Stimulated activated CD4-positive, alpha-beta T cell treated with anti-CD3 and anti-CD28 coated beads, Interleukin-12 subunit alpha, Interleukin-12 subunit beta, amount 100 ng/mL, for 4 hours (primary cell): ENCODE measurements around the gene PBXIP1.

Source experiments
- DNase-seq: peaks from one replicate; pipeline ENCODE4 v3.0.0-alpha.2; 2020

Gene PBXIP1

DNA sequence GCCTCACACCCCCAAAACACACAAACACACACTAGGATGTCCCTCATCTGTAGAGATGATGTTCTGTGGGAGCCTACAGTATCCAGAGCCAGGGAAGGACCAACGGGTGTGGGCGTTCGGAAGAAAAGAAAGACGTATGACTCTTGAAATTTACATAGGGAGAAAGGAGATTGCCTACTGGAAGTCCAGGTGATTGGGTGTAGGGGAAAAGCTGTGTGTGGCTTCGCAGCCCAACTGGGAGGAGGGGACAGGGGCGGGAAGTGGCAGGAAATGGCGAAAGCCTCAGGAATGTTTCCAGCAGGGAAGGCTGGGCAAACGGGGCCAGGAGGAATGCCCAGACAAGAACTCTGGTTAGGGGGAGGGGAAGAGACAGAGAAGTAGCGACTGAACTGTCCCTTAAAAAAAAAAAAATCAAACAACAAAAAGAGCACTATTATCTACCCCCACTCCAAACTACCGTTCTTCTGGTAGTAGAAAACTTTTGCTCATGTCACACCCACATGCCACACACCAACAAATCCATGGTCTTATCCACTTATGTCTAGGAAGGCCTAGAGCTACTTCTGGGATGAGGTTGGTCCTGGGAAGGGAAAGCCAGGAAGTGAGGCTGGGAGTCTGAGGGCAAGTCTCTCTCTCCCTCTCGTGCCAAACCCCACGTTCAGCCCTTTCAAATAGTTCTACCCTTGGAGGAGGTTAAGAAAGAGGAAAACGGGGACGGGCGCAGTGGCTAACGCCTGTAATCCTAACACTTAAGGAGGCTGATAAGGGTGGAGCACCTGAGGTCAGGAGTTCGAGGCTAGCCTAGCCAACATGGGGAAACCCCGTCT lies 16.8 kb upstream of the PBXIP1 start:
- no peak for DNase-seq

DNA sequence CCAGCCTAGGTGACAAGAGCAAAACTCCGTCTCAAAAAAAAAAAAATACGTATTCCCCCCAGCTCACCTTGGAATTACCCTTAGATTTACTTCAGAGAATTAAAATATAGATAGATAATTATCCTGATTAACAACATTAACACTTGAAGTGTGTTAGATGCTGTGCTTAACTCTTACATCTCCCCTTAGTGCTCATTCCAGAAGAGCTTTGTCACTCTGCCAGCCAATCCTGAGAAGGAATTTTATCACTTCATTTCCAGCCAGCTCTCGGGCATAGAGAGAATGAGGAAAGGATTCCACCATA lies 16.3 kb upstream of the PBXIP1 start:
- no peak for DNase-seq

DNA sequence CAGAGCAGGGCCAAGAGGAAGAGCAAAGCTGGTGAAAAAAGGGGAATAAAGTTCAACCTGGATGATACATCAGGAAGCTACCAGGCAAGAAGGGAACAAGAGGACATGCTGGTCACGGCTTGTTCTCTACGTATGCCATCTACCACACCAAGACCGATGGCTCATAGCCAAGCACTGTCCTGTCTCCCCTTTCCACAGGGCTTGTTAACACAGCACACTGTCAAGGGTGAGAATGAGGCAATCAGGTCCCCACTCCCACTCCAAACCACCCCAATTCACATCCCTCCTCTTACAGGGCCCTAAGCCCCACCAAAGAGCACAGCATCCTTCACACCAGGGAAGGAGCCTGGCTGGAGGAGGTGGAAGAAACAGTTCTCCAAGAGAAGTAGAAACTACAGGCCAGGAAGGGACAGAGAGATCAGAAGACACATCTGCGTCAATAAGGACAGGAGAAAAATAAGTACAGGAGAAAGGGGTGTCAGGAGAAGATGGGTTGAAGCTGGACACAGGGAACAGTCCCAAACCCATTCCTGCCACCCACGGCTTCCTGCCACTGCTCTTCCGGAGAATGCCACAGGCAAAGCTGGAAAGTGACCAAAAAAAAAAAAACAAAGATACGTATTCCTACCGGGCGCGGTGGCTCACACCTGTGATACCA lies 15.6 kb upstream of the PBXIP1 start:
- DNase-seq: no peak

DNA sequence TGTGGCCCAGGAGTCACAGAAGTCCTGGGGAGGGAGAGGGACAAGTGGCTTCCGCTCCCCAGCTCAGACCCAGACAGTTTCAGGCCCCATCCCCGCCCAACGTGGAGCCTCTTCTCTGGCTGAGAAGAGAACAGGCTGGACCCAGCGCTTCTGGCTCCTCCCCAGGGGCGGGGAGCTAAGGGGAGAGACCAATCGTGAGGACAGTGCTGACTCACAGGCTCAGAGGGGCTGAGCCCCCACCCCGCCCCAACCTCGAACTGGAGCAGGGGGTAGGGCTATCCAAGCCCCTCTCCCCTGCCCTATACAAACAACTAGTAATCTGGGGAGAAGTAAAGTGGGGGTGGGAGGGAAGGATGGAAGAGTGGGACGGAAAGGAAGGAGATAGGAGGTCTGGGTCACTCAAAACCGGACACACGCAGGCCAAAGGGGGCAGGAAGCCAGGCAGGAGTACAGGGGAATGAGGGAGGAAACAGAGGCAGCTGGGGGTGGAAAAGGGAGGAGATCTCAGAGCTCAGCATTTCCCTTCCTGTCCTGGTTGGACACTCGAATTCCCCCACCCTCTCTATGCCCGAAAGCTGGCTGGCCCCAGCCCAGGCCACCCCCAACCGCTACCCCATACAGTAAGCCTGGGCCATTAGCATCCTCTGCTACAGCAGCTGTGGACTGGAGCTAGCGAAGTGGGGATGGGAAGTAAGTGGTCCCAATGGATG lies 14.9 kb upstream of the PBXIP1 start, which contains the start of gene SHC1:
TSS of gene SHC1 (minus strand) at position 117 of the 710 bp plus-strand sequence. CDS start 221 bp downstream, outside the sequence.
- peak; percentile 50 for DNase-seq

DNA sequence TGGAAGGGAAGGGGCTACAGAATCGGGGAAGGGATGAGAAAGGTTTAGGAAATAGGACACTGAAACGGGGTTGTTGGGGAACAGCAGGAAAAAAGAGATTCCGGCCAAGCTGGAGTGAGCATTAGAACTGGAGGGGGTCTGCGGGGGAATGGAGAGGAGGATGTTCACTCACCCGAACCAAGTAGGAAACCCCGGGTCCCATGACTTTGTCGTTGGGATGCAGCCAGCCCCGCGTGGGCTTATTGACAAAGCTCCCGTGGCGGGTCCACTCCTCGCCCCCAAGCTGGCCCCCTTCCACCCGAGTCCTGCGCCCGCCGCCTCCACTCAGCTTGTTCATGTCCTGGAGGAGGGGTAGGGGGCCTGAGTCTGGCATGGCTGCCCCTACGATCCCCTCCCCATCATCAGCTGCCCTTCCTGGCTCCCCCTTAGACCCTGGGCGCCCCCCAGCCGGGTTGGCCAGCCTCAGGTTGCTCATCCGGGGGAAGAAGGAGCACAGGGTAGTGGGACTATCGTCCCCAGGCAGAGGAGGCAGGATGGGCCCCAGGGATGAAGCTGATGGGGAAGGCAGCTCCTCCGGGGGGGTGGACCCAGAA lies 14.1 kb upstream of the PBXIP1 start:
- no peak for DNase-seq

DNA sequence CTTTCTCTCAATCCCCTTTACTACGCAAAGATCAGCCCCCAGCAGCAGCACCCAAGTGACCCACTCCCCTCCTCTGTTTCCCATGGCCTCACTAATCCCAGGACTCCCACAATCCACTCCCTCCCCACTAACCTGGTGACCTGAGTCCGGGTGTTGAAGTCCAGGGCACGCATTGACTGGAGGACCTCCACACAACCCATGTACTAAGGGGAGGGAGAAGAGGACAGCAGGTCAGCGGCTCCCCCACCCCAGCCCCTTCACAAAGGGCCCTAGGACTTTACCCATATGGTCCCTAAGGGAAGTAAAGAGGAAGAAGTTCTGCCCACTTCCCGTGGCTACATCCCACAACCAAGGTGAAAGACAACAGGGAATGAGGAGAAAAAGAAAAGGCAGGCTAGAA lies 13.3 kb upstream of the PBXIP1 start:
- DNase-seq: no peak

DNA sequence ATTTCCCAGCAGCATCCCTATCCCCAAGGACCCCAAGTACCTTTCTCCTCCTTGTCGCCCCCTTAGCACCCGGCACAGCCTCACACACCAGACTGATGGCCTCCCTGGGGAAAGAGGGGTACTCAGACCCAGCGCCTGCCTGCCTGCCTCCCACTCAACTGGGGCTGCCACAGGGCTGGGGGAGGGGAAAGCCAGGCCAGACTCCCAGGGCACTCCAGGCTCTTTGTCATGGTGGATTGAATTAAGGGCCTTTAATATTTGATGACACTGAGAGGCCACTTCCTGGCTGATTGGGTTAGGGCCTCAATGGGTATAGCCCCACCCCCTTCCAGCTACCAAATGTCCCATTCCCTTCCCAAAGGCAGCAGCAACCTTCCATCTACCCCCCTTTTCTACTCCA lies 12.8 kb upstream of the PBXIP1 start:
- DNase-seq: no peak

DNA sequence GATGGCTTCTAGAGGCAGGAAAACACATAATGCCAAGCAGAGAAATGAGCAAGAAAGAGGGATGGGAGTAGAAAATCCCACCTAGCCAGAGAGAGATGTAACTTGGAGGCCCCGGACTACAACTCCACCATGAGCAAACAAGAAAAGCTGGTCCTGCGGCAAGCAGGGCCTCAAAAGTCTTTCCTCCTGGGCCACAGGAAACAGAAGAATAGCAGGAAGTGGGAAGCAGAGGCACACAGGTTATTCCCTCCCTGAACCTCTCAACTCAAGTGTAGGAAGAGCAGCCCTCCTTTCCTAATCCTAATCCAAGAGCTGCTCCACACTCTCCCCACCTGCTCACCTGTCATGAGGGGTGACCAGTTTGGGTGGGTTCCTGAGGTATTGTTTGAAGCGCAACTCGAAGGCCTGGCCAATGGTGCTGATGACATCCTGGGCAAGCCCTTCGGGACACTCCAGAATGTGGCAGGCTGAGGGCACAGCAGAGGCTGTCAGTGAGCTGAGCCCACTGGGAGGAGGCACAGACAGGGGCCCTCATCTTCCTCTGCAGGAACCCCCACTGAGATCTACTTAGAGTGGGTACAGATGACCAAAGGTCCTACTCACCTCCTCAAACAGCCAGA lies 11.5 kb upstream of the PBXIP1 start:
- no peak for DNase-seq

DNA sequence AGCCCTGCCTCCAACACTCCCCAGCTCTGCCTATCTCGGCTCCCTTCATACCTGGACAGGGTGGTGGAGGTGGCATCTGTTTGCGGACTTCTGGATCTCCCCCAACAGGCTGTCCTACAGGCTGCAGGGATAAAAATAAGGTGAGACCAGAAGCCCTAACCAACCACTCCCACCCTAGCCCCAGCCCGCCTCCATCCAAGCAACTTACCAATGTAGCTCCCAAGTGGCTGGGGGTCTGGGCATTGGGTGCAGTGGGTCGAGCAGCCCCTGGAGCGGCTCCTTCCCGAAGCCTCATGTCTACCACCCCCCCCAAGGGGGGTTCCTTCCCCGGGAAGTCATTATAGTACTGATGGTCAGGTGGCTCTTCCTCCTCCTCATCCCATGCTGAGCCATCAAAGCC lies 10.2 kb upstream of the PBXIP1 start:
- no peak for DNase-seq

DNA sequence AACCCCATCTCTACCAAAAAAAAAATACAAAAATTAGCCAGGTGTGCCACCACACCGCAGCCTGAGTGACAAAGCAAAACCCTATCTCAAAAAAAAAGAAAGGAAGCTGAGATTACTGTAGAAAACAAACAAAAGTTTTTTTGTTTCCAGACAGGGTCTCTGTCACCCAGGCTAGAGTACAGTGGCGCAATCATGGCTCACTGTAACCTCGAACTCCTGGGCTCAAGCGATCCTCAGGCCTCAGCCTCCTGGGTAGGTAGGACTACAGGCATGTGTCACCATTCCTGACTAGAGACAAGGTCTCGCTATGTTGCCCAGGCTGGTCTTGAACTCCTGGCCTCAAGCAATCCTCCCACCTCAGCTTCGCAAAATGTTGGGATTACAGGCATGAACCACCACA lies 8.5 kb upstream of the PBXIP1 start:
- DNase-seq: no peak

DNA sequence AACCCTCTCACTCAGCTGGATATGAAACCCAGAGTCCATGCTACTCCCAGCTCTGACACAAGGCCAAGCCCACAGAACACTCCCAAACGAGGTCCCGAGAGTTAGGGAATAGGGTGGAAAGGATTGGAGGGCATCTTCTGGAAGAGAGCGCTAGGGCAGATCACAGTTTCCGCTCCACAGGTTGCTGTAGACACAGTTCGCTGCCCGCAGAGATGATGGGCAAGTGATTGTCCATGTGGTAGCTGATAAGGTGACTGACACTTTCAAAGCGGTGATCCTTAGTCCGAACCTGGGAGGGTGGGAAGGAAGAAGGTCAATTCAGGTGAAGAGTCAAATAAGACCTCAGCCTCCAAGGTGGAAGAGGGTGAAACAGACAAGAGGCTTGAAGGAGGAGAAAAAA lies 7.7 kb upstream of the PBXIP1 start:
- DNase-seq: no peak

DNA sequence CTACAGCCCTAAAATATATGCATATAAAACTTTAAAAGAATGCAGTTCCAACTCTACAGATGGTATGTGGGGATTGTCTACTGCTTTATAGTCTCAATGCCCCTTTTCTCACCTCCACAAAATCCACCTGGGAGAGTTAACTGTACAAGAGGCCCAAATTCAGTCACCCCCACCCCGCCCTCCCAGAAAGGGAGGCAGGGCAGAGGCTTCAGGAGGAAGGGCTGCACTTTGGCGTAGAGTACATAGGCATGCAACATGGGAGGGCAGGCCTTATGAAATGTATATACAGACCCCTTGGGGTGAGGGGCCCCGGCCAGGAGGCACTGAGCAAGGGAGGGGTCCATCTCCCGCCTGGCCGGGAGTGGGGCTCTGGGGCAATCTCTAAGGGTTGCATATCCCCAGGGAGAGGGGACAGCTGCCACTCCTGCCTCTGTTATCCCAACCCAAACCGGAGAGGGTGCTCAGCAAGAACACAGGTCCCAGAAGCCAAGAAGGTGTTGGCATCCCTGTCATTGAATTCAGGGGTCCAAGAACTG lies 7.0 kb upstream of the PBXIP1 start:
- no peak for DNase-seq

DNA sequence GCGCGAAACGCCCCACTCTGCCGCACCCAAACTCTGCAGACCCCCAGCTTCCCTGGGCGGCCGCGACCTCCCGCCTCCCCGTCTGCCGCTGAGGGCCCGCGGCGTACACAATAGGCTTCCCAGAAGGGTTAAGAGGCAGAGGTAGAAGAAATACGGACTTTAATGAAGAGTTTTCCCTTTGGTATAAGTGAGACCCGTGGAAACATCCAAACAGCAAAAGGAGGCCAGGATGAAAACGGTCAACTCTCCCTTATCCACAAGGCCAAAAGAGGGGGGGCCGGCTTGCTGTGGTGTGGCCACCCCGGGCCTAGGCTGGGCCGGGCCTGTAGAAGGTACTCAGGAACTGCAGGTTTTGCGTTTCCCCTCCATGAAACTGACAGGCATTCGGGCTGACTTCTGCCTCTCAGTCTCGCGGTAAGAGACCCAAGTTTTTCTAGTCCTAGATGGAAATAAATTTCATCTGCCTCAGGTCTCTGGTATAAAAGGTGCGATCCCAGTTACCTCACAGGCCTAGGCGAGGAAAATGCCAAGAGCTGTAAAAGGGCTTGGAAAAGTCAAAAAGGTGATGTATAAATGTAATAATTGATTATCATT lies 6.4 kb upstream of the PBXIP1 start:
- DNase-seq: no peak

DNA sequence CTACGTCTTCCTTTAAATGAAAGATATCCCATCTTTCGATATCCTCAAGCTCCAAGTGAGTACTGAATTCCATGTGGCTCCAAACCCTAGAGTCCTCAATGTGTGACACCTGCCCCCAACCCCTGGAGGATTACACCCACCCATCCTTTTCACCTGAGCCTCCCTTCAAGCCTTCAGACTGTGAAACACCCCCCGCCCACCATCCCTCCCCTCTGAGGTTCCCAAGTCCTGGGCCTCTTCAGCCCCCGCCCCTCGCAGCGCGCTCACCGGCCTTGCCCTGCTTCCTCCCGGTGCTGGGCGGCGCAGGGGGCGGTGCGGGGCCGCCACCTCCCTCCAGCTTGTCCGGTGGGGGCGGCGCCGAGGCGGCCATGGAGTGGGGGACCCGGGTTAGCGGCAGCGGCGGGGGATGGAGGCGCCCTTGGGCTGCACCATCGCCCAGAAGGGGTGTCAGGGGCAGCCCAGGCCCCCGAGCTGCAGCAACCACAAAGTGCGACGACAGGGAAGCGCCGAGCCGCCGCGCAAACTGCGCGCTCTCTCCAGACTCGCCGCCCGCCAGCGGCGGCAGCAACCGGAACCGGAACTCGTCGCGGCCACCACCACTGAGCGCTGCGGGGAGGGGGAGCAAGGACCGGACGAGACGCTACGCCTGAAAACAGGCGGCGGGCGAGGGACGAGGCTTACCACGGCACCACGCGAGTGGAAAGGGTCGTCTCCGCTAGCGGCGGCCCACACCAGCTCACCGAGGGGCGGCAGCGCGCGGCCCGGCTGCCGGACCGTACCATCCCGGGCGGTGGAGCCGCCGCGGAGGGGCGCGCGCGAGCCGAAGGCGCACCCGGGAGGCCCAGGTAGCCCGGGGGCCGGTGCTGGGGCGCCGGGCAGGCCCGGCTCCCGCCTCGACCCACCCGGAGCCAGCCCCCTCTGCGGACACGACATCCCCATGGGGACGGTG lies 5.6 kb upstream of the PBXIP1 start, which contains the start of gene PYGO2:
TSS of gene PYGO2 (minus strand) at position 576 of the 949 bp plus-strand sequence. CDS start at position 370, 206 bp downstream.
- peak; percentile 84 for DNase-seq

DNA sequence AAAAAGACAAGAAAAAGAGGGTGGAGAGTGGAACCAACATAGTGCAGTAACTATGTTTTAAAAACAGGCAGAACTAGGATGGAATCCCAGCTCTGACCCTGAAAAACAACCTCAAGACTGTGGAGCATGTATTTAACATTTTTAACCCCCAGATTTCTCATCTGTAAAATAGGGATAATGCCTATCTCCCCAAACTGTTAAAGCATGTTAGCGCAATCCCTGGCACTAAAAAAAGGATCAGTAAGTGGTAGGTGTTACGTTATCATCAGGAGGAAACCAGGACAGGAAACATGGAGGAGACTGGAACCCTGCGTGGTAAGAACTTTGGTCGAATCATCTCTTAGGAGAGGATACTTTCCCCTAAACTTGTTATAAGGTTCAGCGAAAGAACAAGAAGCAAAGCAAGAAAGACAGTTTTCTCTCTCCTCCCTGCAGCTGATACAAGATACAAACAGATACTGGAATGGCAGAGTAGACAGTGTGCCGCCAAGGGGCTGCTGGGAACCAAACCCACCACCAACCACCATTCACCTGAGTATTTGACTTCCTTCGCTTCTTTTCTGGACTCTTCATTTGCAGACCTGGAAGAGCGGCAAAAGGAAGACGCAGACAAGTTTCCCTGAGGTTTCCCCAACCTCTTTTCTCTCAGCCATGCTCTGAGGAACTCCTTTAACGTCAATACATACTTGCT lies 4.7 kb upstream of the PBXIP1 start:
- DNase-seq: no peak

DNA sequence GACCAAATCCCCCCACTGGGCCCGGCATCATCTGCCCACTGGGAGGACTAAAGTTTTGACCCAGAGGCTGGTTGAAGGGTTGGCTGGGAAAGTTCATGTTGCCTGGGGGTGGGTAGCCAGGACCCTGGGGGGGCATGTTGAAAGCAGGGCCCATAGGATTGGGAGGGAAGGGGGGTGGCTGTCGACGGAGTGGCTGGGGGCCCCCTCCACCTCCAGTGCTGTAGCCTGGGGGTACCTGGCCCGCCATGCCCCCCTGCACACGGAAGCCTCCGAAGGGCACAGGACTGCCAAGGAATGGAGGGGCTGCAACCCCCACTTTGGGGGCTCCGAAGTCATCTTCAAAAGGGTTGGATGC lies 3.5 kb upstream of the PBXIP1 start:
- DNase-seq: no peak

DNA sequence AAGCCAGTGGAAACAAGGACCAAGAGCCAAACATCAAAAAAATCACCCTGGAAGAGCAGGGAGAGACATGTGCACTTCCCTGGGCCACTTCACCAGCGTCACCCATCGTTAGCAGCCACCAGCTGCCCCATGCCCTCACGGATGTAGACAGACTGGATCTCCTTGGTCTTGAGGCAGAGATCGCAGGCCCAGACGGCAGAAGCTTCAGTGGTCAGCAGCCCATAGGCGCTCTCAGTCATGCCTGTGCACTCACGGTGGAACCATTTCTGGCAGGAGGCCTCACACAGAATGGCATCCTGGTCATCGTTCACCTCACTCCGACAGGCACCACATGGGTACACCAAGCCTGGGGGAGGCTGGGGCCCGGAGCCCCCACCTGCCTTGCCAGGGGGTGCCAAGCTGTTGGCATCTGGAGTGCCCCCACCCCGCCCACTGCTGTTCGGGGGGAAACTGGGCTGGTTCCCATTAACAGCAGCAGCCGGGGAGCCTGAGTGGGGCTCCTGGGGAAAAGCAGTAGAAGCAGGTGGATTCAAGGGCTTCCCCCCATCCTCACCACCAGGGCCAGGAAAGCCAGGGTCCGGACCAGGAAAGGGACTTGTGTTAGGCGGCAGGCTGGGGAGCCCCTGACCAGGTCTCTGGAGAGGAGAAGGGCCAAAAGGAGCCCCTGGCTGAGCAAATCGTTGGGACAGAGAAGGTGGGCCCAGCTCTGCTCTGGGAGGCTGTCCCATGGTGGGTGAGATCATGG lies 3.0 kb upstream of the PBXIP1 start:
- DNase-seq: no peak

DNA sequence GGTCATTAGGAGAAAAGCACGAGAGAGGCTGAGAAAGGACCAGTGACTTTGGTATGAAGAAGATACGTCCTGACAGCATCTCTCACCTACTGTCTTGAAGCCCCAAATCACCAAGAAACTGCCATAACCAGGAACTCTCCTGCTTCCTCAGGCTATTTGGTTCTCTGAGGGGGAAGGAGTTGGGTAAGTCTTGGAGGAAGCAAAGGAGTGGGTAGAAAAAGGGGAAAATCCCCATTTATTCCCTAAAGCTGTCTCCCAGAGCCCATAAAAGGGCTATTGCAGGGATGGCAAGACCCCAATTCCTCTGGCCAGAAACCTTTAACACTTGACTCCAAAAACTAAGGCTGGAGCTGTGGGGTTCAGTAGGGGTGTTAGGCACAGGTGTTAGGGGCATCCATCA lies 2.1 kb upstream of the PBXIP1 start:
- no peak for DNase-seq

DNA sequence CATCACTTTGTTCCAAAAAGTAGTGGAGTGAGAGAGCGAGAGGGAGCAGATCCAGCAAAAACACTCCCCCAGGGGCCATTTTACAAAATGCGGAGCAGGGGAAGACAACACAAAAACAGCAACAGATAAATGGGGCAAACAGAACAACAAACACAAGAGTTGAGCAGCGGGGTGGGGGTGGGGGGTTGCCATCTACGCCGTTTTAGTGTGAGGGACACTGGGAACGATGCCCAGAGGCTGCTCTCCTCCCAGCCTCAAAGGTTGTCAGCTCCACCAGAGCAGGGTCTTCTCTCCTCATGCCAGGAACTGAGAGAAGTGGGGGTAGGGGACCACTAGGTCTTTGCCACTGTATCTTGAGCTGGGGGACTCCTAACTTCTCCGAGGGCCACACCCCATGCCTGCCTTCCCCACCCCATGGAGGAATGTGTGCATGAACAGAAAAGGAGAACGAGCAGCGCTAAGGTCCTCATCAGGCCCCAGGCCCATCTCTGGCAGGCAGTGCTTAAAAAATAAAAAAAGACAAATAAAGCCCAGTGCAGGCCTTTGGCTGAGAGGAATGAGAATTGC lies 1.3 kb upstream of the PBXIP1 start:
- DNase-seq: no peak

DNA sequence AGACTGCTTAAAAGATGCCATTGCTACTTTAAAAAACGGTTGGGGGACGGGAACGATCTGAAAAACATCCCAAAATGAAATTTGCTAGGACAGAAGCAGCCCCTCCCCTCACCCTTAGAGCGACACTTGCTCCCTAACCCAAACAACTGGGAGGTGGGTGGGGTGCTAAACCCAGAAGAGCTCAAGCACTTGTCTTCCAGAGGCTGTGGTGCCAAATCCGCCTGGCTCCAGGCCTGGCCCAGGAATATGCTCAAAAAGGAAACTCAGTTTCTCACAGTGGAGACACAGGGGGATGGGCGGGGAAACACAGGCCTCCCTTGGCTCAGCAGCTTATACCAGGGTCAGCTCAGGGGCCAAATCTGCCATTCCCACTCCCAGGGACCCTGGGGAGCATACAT lies 644 bp upstream of the PBXIP1 start:
- DNase-seq: no peak
